Right lobe of liver (tissue), 6 donors: ENCODE data around the gene NAALADL2. TPM values are rescaled to one million over a fixed set of nuclear protein-coding genes. Genes with fewer than 3 reads are reported as not detected.

ENCODE experiments used
- ATAC-seq, 4 donors: fragments of 200-7000 bp; cut with Tn5 transposase; one replicate each; pipeline ENCODE4 v1.9.1; 2020; ENCODE audit warnings: mild to moderate bottlenecking in 4 of 4, moderate library complexity in 4 of 4
- DNase-seq, 3 donors: peaks; one replicate each; pipeline ENCODE4 v3.0.0-alpha.2; 2020
- H3K27ac ChIP-seq, 3 donors: fragments of 200-600 bp; one replicate each; pipeline ENCODE4 v1.8.0; 2022
- H3K27me3 ChIP-seq, 2 donors: fragments of 200-600 bp; one replicate each; pipeline ENCODE4 v1.8.0; 2022
- H3K36me3 ChIP-seq, 4 donors: fragments of 200-600 bp; sonication (generic) in 1 of 4; one replicate each; pipeline versions ENCODE4 v1.5.1 to v1.8.0; 2017 to 2022; ENCODE audit warnings: control low read depth in 1 of 4
- H3K4me1 ChIP-seq, 4 donors: fragments of 200-600 bp; sonication (generic) in 1 of 4; one replicate each; pipeline versions ENCODE4 v1.5.1 to v1.8.0; 2017 to 2022; ENCODE audit warnings: control low read depth in 1 of 4
- H3K4me3 ChIP-seq, 3 donors: fragments of 200-600 bp; one replicate each; pipeline ENCODE4 v1.8.0; 2022
- H3K9me3 ChIP-seq, 4 donors: fragments of 200-600 bp; sonication (generic) in 1 of 4; one replicate each; pipeline versions ENCODE4 v1.5.1 to v1.8.0; 2017 to 2022; ENCODE audit warnings: control low read depth in 1 of 4
- CTCF ChIP-seq, 4 donors: fragments of 200-600 bp in 3 of 4; fragments of 450-650 bp in 1 of 4; IDR thresholded peaks; one replicate each; pipeline versions ENCODE4 v1.5.1 to v1.8.0; 2016 to 2022; ENCODE audit warnings: antibody characterized with exemption in 4 of 4, mild to moderate bottlenecking in 2 of 4
- POLR2A ChIP-seq: fragments of 450-650 bp; IDR thresholded peaks from one replicate; pipeline ENCODE4 v1.6.1; 2017; ENCODE audit warnings: antibody characterized with exemption, mild to moderate bottlenecking
- WGBS: methylation state at CpG from one replicate; pipeline ENCODE4 v1.1.6; 2018; ENCODE audit warnings: low coverage, low lambda C conversion rate; ENCODE audit not compliant: insufficient coverage; ENCODE audit errors: missing lambda C conversion rate; 5-methylcytosine and 5-hydroxymethylcytosine counted together
- intact Hi-C, 2 donors: fragments of 100-400 bp; cut with DNase I; formaldehyde crosslinking; loops; one replicate each; pipeline versions ENCODE4 v1.11.2 to v1.14.1; 2022
- total RNA-seq, 6 experiments: library from RNA; depleted of rRNA in 2 of 6; stranded (reverse); fragments of >200 nt in 2 of 6; fragmentation: NEBNext Ultra II Directional in 3 of 6; extraction: Animal tissue kit (Norgen Biotek cat#: 25700) in 3 of 6; gene quantifications; one replicate each; pipeline versions ENCODE4 v1.1.0 to v1.2.4, GENCODE V29; 2016 to 2023
- donor health status: DM: no; HTN: yes; CAD: no.
- donor health status: DM: no; HTN: no; CAD: no.
- donor health status: DM: no; HTN: no; CAD: no.
- donor health status: DM: no; HTN: yes; CAD: no.
- donor health status: DM: no; HTN: yes; CAD: no.

Gene NAALADL2
- total RNA-seq, 6 experiments from 2014 or later, result 0.86 to 4.9 (median 3.2) TPM

GRCh38 chr3:175746308-175746707 lies 887.2 kb downstream of the NAALADL2 start:
- WGBS, result 84% methylated on average over 2 of the region's 2 CpGs
- TF ChIP-seq CTCF (IDR thresholded peaks at IDR 0.05) (no peak), POLR2A (no peak)
- H3K36me3 ChIP-seq, result no peaks in the 10 kb centered on the region
- ATAC-seq (no peak), DNase-seq (no peak)
- no peaks in the 10 kb centered on the region for H3K27me3 ChIP-seq
- H3K27ac ChIP-seq, result no peak overlapping the region
- H3K4me3 ChIP-seq, result no peak overlapping the region
- H3K4me1 ChIP-seq, result no peaks in the 10 kb centered on the region
- intact Hi-C loops, result no loop called here
- no peaks in the 10 kb centered on the region for H3K9me3 ChIP-seq

- Histone ChIP-seq H3K27ac (no peak overlapping the region), H3K4me3 (no peak overlapping the region), H3K36me3 (no peaks in the 10 kb centered on the region), H3K4me1 (no peaks in the 10 kb centered on the region), H3K9me3 (no peaks in the 10 kb centered on the region), H3K27me3 (no peaks in the 10 kb centered on the region)
- intact Hi-C loops, result no loop called here
- DNase-seq, result no peak
- 98% methylated on average over 3 of the region's 3 CpGs for WGBS
- TF ChIP-seq CTCF (IDR thresholded peaks at IDR 0.05), result no peak
- TF ChIP-seq POLR2A, result no peak
- ATAC-seq, result no peak
These were observed 889.1 kb downstream of the NAALADL2 start for GRCh38 chr3:175748087-175748730.

GRCh38 chr3:175749981-175750380 lies 890.8 kb downstream of the NAALADL2 start:
- H3K4me3 ChIP-seq, result no peak overlapping the region
- intact Hi-C loops, result no loop called here
- DNase-seq, result no peak
- no peaks in the 10 kb centered on the region for H3K36me3 ChIP-seq
- no peak for TF ChIP-seq POLR2A
- 94% methylated on average over 2 of the region's 2 CpGs for WGBS
- H3K27me3 ChIP-seq, result no peaks in the 10 kb centered on the region
- H3K9me3 ChIP-seq, result no peaks in the 10 kb centered on the region
- H3K4me1 ChIP-seq, result no peaks in the 10 kb centered on the region
- no peak overlapping the region for H3K27ac ChIP-seq
- no peak for ATAC-seq

- Histone ChIP-seq H3K9me3 (no peaks in the 10 kb centered on the region), H3K36me3 (no peaks in the 10 kb centered on the region), H3K27me3 (no peaks in the 10 kb centered on the region), H3K27ac (no peak overlapping the region), H3K4me1 (no peaks in the 10 kb centered on the region), H3K4me3 (no peak overlapping the region)
- 88% methylated on average over 2 of the region's 2 CpGs for whole genome bisulfite sequencing
- intact Hi-C loops, result no loop called here
- DNase-seq (no peak), ATAC-seq (no peak)
- no peak for TF ChIP-seq CTCF (IDR thresholded peaks at IDR 0.05)
- TF ChIP-seq POLR2A, result no peak
These were observed 892.0 kb downstream of the NAALADL2 start for GRCh38 chr3:175751089-175751488.

- Histone ChIP-seq H3K9me3 (no peaks in the 10 kb centered on the region), H3K4me1 (no peaks in the 10 kb centered on the region), H3K27ac (no peak overlapping the region), H3K4me3 (no peak overlapping the region), H3K27me3 (no peaks in the 10 kb centered on the region), H3K36me3 (no peaks in the 10 kb centered on the region)
- ATAC-seq, result no peak
- no peak for DNase-seq
- TF ChIP-seq POLR2A (no peak), CTCF (IDR thresholded peaks at IDR 0.05) (no peak)
- intact Hi-C loops, result no loop called here
These were observed 904.8 kb downstream of the NAALADL2 start for GRCh38 chr3:175763948-175764347.
